Stimulated activated CD8-positive, alpha-beta memory T cell treated with anti-CD3 and anti-CD28 coated beads, Interleukin-12 subunit alpha, Interleukin-12 subunit beta, amount 100 ng/mL, for 24 hours (primary cell): ENCODE measurements around the gene ZNF862.

ENCODE experiments used
- DNase-seq: peaks from one replicate; pipeline ENCODE4 v3.0.0-alpha.2; 2020; ENCODE audit errors: extremely low read depth

ZNF862 gene

DNA sequence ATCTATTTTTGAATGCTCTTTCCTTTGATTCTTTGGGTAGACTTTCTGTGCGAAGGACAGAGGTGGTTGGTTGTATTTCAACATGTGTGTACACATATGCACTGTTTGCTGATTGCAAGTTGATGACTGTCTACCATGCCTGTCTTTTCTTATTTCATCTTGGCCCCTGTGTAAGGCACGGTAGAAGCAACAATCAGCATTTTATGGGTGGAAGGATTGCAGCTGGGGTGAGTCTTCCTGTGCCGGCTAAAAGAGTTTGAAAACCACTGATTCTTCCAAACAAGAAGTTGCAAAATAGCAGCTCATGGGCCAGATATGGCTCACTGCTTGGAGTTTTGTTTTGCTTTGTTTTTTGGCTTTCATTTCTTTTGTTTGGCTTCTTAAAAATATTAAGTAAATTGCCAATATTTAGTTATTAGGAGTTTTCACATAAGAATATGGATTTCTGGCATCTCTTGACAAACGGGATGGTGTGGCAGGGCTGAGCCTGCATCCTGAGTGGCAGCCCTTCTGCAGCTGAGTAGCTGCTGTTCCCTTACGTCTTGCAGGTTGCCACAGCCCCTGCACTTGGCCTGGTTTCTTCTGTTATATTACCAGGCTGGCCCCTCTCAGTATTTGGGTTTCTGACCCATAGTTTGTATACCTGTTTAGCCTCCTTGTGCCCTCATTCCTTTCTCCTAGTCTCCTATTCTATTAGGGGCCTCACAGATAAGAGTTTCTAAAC is 7.2 kb downstream of the ZNF862 start:
- no peak for DNase-seq

DNA sequence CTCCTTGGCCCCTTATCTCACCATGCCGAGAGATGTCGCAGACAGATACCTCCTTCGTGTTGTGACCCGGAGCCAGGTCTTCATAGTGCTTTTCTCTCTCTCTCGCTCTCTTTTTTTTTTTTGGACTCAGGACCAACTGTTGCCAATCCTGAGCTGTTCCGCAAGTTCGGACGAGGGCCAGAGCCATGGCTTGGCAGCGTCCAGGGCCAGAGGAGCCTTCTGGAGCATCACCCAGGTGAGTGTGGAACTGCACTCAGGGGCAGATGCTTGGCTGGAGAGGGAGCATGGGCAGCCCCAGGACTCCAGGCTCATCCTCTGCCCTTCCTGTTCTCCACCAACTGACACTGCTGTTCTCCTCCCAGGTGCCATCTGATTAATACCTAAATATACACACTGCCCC is 7.8 kb downstream of the ZNF862 start:
- no peak for DNase-seq

DNA sequence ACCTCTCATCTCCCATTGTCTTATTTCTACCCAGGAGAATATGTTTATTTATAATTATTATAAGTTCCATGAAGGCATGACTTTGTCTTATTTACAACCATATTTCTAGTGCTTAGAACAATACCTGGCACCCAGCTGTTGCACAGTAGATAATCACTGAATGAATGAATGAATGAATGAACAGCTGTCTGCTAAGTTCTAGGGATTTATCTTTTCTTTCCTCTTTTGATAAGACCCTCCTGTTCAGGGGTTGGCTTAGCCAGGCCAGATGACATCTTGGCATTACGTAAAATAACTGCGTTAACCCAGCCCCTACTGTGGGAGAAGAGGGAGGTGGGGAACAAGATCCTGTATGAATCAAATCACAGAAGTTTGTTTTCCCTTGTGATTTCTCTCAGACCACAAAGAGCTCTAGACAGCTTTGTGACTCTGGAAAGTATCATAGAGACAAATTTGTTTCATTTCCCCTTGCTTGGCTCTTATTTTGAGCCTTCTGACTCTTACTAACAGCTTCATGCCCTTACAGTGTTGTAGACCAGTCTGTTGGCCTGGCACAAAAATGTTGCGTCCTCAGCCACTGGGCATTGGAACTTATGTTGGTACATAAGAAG is 8.4 kb downstream of the ZNF862 start:
- no peak for DNase-seq

DNA sequence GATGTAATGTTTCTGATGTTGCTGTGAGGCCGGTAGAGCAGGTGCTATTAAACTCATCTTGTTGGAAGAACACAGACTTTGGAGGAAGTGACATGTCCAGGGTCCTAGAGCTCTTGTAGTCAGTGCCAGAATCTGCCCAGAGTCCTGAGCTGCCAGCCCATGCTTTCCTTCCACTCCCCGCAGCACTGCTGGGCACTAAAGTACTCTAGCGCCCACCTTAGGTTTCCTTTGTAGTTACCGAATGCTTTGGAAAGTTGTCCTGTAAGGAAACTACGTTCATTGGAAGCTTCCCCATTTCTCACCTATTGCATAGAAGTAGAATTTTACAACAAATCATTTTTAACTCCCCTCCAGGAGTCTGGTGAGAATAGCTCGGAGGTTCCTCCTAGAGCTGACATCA is 11.0 kb downstream of the ZNF862 start:
- no peak for DNase-seq

DNA sequence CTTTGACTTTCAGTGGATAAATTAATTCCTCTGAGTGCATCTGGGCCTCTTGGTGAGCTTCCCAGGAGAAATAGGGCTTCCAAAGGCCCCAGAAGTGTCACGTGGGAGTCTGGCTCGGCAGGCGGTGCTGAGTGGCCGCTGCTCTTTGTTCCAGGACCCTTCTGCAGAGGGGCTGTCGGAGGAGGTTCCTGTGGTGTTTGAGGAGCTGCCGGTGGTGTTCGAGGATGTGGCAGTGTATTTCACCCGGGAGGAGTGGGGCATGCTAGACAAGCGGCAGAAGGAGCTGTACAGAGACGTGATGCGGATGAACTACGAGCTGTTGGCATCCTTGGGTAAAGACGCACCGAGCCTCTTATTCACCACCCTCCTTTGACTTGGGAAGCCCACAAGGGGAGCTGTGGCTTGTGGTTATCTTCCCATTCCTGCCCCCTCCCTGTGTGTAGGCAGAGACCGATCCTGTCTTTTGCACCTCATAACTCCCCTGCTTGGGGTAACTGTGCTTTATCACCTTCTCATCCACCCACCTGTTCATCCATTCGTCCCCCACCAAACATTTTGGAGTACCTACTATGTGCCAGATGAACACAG is 11.9 kb downstream of the ZNF862 start:
- no peak for DNase-seq

DNA sequence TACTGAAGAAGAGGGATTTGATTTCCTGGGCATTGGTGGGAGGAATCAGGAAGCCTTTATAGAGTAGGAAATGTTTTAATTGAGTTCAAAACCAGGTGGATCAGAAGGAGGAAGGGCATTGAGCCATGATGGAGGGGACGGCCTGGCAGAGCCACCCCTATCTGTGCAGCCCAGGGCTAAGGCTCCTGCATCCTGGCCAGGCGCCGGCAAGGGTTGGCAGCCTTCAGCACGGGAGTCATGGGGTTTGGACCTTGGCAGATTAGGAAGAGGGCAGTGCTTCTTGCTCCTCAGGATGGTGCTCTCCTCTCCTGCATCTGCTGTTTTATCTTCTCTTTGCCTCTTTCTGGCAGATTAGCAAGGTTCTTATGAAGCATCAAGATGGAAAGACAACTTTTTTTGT is 12.5 kb downstream of the ZNF862 start:
- no peak for DNase-seq

DNA sequence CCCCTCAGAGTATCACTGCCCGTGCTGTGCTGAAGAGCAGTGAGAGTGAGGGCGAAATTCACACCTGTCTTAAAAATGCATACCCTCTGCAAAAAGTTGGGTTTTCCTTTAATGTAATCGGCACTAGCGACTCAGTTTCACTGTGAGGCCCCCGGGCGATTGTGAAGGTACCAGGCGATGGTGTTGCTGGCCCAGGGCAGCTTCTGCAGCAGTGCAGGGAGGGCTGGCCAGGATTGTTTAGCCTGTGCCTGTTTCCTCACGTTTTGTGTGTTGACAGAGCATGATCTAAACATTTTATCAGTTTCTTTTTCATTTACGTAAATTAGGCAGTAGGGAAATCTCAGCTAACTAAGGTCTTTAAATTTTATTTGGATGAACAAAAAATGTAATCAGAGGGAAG is 13.3 kb downstream of the ZNF862 start:
- no peak for DNase-seq

DNA sequence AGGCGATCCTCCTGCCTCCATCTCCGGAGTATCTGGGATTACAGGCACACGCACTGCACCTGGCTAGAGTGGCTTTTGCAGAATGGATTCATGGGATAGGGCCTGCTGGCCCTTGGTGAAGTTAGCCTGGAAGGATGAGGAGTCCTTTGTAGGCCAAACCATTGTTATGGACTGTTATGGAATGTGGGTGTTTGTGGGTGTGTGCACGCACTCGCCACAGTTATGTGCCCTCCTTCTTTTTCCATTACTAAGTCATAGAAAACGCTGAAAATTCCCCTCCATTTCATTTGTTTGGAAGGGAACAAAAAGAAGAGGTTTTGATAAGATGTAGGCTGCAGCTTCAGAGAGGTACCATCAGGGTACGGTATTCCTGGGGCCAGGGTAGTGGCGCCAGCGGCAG is 15.0 kb downstream of the ZNF862 start:
- DNase-seq: no peak

DNA sequence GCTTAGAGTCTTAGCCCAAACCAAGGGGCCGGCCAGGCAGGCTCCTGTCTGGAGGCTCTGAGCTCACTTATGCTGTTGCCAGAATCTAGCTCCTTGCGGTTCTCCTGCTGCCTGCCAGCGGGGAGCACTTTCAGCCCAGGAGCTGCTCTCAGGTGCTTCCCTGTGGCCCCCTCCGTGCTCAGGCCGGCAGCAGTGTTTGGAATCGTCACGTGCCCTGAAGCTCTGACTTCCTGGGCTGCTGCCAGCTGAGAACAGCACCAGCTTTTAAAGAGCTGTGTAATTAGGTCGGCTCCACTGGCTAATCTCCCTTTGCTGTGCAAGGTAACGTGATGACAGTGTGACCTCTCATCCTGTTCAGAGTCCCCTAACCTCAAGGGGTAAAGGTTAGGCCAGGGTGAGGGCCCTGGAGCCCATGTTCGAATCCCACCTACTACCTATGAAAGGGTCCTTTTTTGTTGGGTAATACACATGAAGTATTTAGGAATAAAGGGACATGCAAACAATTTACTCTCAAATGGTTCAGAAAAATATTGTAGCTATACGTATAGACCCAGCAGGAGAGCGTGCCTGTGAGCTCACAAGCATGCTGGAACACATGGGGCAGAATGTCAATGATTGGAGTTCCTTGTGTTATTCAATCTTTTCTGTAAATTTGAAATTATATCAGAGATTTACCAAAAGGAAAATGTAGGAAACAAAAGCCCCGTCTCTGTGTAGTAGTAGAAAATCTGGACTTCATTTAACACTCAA is 16.6 kb downstream of the ZNF862 start:
- no peak for DNase-seq

DNA sequence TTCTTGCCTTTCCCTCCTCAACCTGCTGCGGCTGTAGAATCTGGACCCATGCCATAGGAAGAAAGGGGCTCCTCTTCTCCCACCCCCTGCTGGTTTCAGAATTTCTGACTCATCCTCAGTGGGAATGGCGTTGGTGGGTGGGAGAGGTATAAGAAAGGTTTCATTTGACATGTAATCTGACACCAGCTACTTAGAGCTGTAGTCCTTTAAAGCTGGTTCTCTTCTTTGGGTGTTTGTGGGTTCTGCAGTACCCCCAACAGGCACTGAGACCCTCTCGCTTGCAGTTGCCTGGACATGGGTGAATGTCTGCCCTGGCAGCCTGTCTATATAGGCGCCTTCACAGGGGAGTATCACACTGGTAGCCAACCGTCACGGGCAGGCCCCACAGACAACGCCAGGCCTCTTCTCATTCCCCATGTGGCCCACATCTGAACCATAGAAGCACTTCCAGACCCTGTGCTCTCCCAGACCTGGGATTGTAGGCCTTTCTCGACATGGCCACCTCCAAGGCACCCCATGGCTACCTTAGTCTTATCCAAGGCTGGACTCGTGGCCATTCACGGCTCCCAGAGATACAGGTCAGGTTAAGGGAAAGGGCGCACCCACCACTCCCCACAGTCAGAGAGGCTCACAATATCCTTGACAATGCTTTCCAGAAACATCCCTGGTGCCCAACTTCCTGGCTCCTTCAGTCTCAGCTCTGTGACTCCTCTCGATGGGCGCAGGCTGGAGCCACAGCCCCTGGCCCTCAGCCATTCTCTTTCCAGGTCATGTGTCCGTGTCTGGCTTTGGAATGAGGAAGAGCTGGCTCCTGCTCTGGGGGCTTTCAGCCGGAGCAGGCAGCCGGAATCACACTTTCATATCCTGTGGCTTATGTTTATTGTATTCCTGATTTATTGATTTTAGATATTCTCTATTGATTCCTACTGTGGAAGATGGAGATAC is 17.5 kb downstream of the ZNF862 start:
- DNase-seq: no peak

DNA sequence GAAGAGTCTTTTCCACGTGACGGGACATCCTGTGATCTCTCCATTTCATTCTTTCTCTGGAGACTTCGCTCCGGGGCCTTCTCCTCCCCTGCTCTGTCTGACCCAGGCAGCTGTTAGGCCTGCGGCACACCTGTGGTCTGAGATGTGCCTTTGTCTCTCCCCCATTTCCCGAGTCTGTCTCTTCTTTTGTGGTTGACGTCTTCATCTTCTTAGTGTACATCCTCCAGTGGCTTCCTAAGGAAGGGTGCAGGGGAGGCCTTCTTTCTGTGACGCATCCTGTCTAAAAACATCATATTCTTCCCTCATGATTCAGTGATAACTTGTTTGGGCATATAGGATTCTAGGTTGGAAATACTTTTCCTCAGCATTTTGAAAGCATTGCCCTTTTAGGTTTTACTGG is 18.4 kb downstream of the ZNF862 start:
- no peak for DNase-seq

DNA sequence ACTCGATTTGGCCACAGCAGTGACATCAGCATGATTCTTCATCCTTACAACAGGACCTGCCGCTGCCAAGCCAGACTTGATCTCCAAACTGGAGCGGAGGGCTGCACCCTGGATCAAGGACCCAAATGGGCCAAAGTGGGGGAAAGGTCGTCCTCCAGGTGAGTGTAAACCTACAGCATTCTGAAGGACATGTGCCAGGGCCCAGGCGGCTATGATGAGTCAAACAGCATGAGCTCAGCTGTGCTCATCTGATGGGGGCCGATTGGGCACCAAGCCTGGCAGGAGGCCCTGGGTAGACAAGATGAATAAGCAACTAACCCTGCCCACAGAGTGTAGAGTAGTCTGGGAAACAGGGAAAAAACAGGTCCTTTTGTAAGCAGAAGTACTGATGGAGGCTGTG is 21.2 kb downstream of the ZNF862 start:
- no peak for DNase-seq

DNA sequence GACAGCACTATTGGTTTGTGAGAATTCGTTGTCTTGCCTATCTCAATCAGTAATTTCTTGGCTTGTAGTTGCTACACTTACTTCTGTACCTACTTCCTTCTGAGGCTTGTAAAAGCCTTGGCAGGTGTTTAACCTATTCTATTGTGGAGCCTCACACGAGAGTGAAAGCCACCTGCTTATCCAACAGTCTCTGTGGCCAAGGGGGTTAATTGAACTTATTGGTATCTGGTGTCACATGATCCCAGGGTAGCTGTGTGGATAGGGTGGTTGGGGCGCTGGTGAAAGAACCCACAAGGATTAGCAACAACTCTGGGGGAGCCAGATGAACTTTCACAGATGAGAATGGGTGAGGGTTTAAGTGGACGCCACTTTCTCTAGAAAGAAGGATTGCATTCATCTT is 21.7 kb downstream of the ZNF862 start:
- no peak for DNase-seq

DNA sequence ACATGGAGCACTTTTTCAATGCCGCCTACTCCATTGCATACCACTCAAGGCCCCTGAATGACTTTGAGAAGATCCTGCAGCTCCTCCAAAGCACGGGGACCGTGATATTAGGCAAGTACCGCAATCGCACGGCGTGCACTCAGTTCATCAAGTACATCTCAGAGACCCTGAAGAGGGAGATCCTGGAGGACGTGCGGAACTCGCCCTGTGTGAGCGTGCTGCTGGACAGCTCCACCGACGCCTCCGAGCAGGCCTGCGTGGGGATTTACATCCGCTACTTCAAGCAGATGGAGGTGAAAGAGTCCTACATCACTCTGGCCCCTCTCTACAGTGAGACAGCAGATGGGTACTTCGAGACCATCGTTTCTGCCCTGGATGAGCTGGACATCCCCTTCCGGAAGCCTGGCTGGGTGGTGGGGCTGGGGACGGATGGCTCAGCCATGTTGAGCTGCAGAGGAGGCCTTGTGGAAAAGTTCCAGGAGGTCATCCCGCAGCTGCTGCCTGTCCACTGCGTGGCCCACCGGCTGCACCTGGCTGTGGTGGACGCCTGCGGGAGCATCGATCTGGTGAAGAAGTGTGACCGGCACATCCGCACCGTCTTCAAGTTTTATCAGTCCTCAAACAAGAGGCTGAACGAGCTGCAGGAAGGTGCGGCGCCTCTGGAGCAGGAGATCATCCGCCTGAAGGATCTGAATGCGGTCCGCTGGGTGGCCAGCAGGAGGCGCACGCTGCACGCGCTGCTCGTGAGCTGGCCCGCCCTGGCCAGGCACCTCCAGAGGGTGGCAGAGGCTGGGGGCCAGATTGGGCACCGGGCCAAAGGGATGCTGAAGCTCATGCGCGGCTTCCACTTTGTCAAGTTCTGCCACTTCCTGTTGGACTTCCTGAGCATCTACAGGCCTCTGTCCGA is 22.9 kb downstream of the ZNF862 start:
- no peak for DNase-seq

DNA sequence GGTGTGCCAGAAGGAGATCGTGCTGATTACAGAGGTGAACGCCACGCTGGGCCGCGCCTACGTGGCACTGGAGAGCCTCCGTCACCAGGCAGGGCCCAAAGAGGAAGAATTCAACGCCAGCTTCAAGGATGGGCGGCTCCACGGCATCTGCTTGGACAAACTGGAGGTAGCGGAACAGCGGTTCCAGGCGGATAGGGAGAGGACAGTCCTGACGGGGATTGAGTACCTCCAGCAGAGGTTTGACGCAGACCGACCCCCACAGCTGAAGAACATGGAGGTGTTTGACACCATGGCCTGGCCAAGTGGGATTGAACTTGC is 23.5 kb downstream of the ZNF862 start:
- DNase-seq: no peak

DNA sequence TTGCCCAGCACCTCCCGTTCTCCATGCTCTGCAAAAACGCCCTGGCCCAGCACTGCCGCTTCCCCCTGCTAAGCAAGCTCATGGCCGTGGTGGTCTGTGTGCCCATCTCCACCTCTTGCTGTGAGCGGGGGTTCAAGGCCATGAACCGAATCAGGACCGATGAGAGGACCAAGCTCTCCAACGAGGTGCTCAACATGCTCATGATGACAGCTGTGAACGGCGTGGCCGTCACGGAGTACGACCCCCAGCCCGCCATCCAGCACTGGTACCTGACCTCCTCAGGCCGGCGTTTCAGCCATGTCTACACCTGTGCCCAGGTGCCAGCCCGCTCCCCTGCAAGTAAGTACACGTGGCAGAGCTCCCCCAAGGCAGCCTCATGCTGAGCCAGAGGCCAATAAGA is 24.0 kb downstream of the ZNF862 start:
- no peak for DNase-seq

DNA sequence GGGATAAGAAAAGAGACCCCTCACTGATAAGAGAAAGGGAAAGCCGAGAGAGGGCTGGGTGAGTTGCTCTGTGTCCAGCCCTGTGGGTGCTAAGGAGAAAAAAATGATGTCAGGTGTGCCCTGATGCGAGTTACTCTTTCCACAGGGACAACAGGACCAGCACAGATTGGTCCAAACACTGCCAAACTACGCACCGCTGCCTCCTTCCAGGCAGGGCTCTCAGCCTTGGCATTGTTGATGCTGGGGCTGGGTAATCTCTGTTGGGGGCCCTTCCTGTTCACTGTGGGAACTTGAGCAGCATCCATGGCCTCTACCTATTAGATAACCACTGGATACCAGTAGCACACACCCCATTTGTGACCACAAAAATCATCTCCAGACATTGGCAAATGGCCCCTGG is 25.3 kb downstream of the ZNF862 start:
- DNase-seq: no peak

DNA sequence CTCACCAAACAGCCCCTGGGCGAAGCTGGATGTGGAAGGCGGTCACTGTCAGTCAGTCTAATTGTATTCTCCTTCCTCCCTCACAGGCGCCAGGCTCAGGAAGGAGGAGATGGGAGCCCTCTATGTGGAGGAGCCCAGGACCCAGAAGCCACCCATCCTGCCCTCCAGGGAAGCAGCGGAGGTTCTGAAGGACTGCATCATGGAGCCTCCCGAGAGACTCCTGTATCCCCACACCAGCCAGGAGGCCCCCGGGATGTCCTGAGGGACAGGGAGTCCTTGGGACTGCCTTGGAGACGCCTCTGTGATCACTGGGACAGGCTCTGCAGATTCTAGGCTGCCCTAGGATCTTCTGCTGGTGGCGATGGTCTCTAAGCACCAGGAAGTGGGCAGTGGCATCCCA is 25.8 kb downstream of the ZNF862 start:
- no peak for DNase-seq

DNA sequence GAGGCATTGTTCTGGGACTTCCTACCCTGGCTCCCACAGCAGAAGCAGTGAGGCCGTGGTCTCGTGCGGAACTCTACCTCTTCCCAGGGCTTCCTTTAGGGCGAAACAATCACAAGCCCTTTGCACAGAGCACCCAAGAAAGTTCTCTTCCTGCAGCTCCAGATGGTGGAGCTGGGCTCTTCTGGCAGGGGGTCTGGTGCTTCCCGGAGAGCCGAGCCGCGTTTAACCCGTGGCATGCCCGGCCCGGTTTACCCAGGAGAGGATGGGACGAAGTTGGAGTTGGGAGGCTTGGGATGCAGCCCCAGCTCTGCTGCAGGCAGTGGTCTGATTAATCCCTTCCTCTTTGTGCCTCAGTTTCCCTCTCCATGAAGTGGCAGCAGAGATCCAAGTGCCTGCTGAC is 26.6 kb downstream of the ZNF862 start:
- DNase-seq: no peak

DNA sequence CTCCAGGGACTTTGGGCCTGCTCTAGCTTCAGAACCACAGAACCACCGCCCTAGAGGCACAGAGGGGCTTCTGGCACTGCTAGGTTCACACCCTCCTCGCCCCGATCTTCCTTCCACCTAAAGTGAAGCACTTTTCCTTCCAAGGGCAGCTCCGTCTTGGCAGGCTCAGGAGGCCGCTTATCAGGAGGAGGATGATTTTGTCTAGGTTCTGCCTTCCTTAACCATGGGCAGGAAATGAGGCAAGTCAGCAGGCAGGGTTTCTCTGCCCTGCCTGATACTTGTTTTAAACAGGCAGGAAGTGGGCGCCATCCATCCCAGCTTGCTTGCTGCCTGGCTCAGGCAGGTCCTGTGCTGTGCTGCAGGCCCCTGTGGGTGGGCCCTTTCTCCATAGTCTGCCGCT is 27.3 kb downstream of the ZNF862 start:
- DNase-seq: no peak
